Measurements from ENCODE around the gene UBA1. TPM values are rescaled to one million over a fixed set of nuclear protein-coding genes. Genes with fewer than 3 reads are reported as not detected.

Gene UBA1
- total and polyA plus RNA-seq, 2 of the 8 experiments (the other 6 are each of a cell fraction or from before 2014, with no cell fraction given) = 313 to 458 TPM

DNA sequence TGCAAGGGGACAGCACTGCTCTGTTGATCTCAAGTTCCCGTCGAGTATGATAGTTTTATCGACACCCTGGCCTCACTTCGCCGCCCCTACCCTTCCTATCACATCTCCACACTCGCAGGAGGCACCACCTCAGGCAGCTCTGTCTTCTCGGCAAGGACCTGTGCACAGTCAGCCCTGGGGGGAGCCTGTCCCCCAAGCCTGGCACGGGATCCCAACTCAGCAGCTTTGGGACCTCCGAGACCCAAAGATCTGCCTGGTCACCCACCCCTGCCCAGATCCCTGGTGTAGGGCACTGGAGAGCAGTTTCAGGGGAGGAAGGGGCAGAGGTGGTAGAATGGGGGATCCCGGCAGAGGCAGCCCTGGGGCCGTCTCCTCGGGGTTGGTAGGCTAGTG lies 18.0 kb upstream of the UBA1 start (continued):
- TF ChIP-seq BCL11A (IDR thresholded peaks at IDR 0.05; ENCODE audit: low read depth in 2 of 2, low read length in 2 of 2) (no peak), CEBPB (IDR thresholded peaks at IDR 0.05; ENCODE audit: low read depth, low read length) (no peak), RAD21 (IDR thresholded peaks at IDR 0.05 in 1 of 2, conservative IDR thresholded peaks at IDR 0.05 in 1 of 2; ENCODE audit: low read depth in 2 of 2, low read length in 2 of 2) (no peak), TCF12 (IDR thresholded peaks at IDR 0.05; ENCODE audit: low read depth, low read length) (no peak), TEAD4 (IDR thresholded peaks at IDR 0.05; ENCODE audit: low read depth, low read length) (no peak), EGR1 (IDR thresholded peaks at IDR 0.05; ENCODE audit: borderline replicate concordance, low read depth, low read length) (no peak), SP2 (IDR thresholded peaks at IDR 0.05; ENCODE audit: low read length) (no peak)
- TF ChIP-seq, protein P1, sequence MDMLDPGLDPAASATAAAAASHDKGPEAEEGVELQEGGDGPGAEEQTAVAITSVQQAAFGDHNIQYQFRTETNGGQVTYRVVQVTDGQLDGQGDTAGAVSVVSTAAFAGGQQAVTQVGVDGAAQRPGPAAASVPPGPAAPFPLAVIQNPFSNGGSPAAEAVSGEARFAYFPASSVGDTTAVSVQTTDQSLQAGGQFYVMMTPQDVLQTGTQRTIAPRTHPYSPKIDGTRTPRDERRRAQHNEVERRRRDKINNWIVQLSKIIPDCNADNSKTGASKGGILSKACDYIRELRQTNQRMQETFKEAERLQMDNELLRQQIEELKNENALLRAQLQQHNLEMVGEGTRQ (IDR thresholded peaks at IDR 0.05; ENCODE audit: low read length) = no peak

Data from H1 (cell line).